ENCODE measurements around the gene SMPD3. TPM values are rescaled to one million over a fixed set of nuclear protein-coding genes. Genes with fewer than 3 reads are reported as not detected.

The SMPD3 gene
- total and polyA plus RNA-seq, 2 of the 4 experiments (the other 2 are of a cell fraction): not detected

- no TSS peak for BruUV-seq (replicated peaks)
- H3K4me2 ChIP-seq (ENCODE audit: low read depth, low read length): no peak overlapping the region
- H3K18ac ChIP-seq (ENCODE audit: low read depth, low read length): no peak overlapping the region
- intact Hi-C loops (cut with micrococcal nuclease): no loop called here
- no peak overlapping the region for H2BK15ac ChIP-seq (ENCODE audit: low read depth, low read length)
- no peak for ATAC-seq (ENCODE audit: low read depth)
- dilution Hi-C loops (cut with HindIII; ENCODE audit: low sequenced_read_pairs, unreplicated experiment): no loop called here
- ChIA-PET CTCF (no interaction called here), POLR2A (ENCODE audit: unreplicated experiment) (no interaction called here)
- H2AFZ ChIP-seq (replicated peaks; ENCODE audit: low read length, poor library complexity): no peak overlapping the region
- H3K9ac ChIP-seq (ENCODE audit: low read depth, low read length): no peak overlapping the region
- H3K23ac ChIP-seq (ENCODE audit: low read depth, low read length): no peak overlapping the region
- no peaks in the 10 kb centered on the region for H3K9me1 ChIP-seq (ENCODE audit: insufficient read depth, low read length)
- H2AK9ac ChIP-seq (replicated peaks; ENCODE audit: low read depth, low read length, poor library complexity): no peak overlapping the region
- no peak overlapping the region for H2BK5ac ChIP-seq (ENCODE audit: low read depth, low read length, poor library complexity, severe bottlenecking)
- no peaks in the 10 kb centered on the region for H3K79me1 ChIP-seq (ENCODE audit: low read depth in 1 of 2, low read length in 2 of 2)
- no peak overlapping the region for H3K4me3 ChIP-seq (ENCODE audit: insufficient read depth, low read depth, low read length)
- H3K56ac ChIP-seq (ENCODE audit: extremely low read depth, insufficient read depth, low read length): no peak overlapping the region
- no peak overlapping the region for H4K91ac ChIP-seq (ENCODE audit: insufficient read depth, low read depth, low read length)
- H3K4me1 ChIP-seq (ENCODE audit: control insufficient read depth, insufficient read depth, low read length): no peaks in the 10 kb centered on the region
- H4K5ac ChIP-seq (ENCODE audit: low read depth, low read length): no peak overlapping the region
- TF ChIP-seq SMC3 (IDR thresholded peaks at IDR 0.05; ENCODE audit: low read depth, low read length): no peak
- no peak for TF ChIP-seq CTCF (conservative IDR thresholded peaks at IDR 0.05; ENCODE audit: low read depth, low read length)
- no peak for TF ChIP-seq MXI1 (IDR thresholded peaks at IDR 0.05; ENCODE audit: borderline replicate concordance, low read depth, low read length)
- TF ChIP-seq NFE2L2 (IDR thresholded peaks at IDR 0.05; ENCODE audit: low read depth, low read length): no peak
- no peak for TF ChIP-seq RCOR1 (IDR thresholded peaks at IDR 0.05; ENCODE audit: insufficient replicate concordance, low read length)
- in situ Hi-C loops (cut with MboI; ENCODE audit: low sequenced_read_pairs): no loop called here
- H2BK20ac ChIP-seq (ENCODE audit: low read depth, low read length): no peak overlapping the region
- H4K8ac ChIP-seq (ENCODE audit: low read depth in 2 of 2, low read length in 2 of 2): no peak overlapping the region
- H3K36me3 ChIP-seq (ENCODE audit: control insufficient read depth, insufficient read depth, low read length): no peaks in the 10 kb centered on the region
- no peak overlapping the region for H3K4ac ChIP-seq (ENCODE audit: low read depth, low read length)
- peaks cover 36% of the 10 kb centered on the region for H3K27me3 ChIP-seq (ENCODE audit: control insufficient read depth, insufficient read depth, low read length)
- H3K9me3 ChIP-seq (ENCODE audit: control insufficient read depth, insufficient read depth, low read length): no peaks in the 10 kb centered on the region; the same call in 1 of the 2 replicates
- no peaks in the 10 kb centered on the region for H4K20me1 ChIP-seq (ENCODE audit: insufficient read depth, low read length)
- DNase-seq: no peak
- no peak overlapping the region for H2BK120ac ChIP-seq (ENCODE audit: low read depth, low read length)
- H2AK5ac ChIP-seq (ENCODE audit: low read depth, low read length): no peak overlapping the region
- no peak overlapping the region for H3K14ac ChIP-seq (replicated peaks; ENCODE audit: low read depth, low read length)
- no CpG with 5 or more reads among the region's 4 CpGs for WGBS, 2 experiments (ENCODE audit: extremely low coverage in 2 of 2, insufficient read length in 1 of 2)
- H3K27ac ChIP-seq (ENCODE audit: insufficient read depth, low read length): no peak overlapping the region
Observed at GRCh38 chr16:68466174-68466573, 17.9 kb upstream of the SMPD3 start.

Measured in IMR-90 (cell line).